ENCODE data around the gene SLC30A4. TPM values are rescaled to one million over a fixed set of nuclear protein-coding genes. Genes with fewer than 3 reads are reported as not detected.

SLC30A4 gene
- total and polyA plus RNA-seq, 2 of the 4 experiments (the other 2 are of a cell fraction), result 2.1 to 5.6 TPM

DNA sequence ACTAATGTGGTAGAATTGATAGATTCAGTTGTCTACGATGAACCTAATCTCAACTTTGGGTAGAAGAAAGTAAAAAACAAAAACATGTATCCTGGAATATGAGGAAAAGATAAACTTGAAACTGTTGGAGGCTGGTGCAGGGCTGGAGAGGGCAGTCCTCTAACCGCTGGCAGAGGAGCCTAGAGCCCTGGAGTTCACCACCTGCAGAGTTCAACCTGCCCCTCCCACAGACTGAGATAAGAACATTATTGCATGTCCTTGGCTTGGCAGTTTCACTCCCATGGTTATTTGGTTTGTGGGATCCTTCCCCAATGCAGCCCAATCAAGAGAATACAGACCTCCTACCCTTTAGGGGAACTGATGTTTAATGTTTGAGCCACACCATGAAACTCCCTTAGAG is 91.0 kb downstream of the SLC30A4 start:
- no peak overlapping the region for H2AK9ac ChIP-seq (replicated peaks; ENCODE audit: low read depth, low read length, poor library complexity)
- in situ Hi-C loops (cut with MboI; ENCODE audit: low sequenced_read_pairs), result no loop called here

More for the DNA sequence above, 91.0 kb downstream of the SLC30A4 start:
- no peak overlapping the region for H3K18ac ChIP-seq (ENCODE audit: low read depth, low read length)
- no peak overlapping the region for H3K14ac ChIP-seq (replicated peaks; ENCODE audit: low read depth, low read length)
- WGBS, 2 experiments (ENCODE audit: extremely low coverage in 2 of 2, insufficient read length in 1 of 2), result no CpG with 5 or more reads among the region's 2 CpGs
- H3K9me1 ChIP-seq (ENCODE audit: insufficient read depth, low read length), result no peaks in the 10 kb centered on the region
- no peak overlapping the region for H4K91ac ChIP-seq (ENCODE audit: insufficient read depth, low read depth, low read length)
- peaks cover 2% of the 10 kb centered on the region; the same call in 1 of the 2 replicates for H3K27me3 ChIP-seq (ENCODE audit: control insufficient read depth, insufficient read depth, low read length)
- H3K4ac ChIP-seq (ENCODE audit: low read depth, low read length), result no peak overlapping the region
- ATAC-seq (ENCODE audit: low read depth) (no peak), DNase-seq (no peak)
- H3K4me2 ChIP-seq (ENCODE audit: low read depth, low read length), result no peak overlapping the region
- CTCF ChIA-PET, result interaction anchor here (0.9 to 3.3 kb wide), 5 partner anchors 13 to 182 kb away, joined by 3 to 48 read pairs (median 8); no protein-coding TSS in a partner anchor
- intact Hi-C loops (cut with micrococcal nuclease) (no loop called here), dilution Hi-C loops (cut with HindIII; ENCODE audit: low sequenced_read_pairs, unreplicated experiment) (no loop called here)
- H3K4me1 ChIP-seq (ENCODE audit: control insufficient read depth, insufficient read depth, low read length), result no peaks in the 10 kb centered on the region
- no peak overlapping the region for H2AFZ ChIP-seq (replicated peaks; ENCODE audit: low read length, poor library complexity)
- no peak overlapping the region for H3K23ac ChIP-seq (ENCODE audit: low read depth, low read length)
- H4K5ac ChIP-seq (ENCODE audit: low read depth, low read length), result no peak overlapping the region; the same call in 1 of the 2 replicates
- no peak overlapping the region for H3K27ac ChIP-seq (ENCODE audit: insufficient read depth, low read length)
- no peaks in the 10 kb centered on the region for H3K9me3 ChIP-seq (ENCODE audit: control insufficient read depth, insufficient read depth, low read length)
- no peak overlapping the region for H2BK15ac ChIP-seq (ENCODE audit: low read depth, low read length)
- no peak overlapping the region for H3K4me3 ChIP-seq (ENCODE audit: insufficient read depth, low read depth, low read length)
- H2BK120ac ChIP-seq (ENCODE audit: low read depth, low read length), result no peak overlapping the region
- H3K79me1 ChIP-seq (ENCODE audit: low read depth in 1 of 2, low read length in 2 of 2), result no peaks in the 10 kb centered on the region
- no TSS peak for BruUV-seq (replicated peaks)
- no peak overlapping the region for H4K8ac ChIP-seq (ENCODE audit: low read depth in 2 of 2, low read length in 2 of 2)
- H3K36me3 ChIP-seq (ENCODE audit: control insufficient read depth, insufficient read depth, low read length), result no peaks in the 10 kb centered on the region
- no peak overlapping the region for H3K9ac ChIP-seq (ENCODE audit: low read depth, low read length)
- POLR2A ChIA-PET (ENCODE audit: unreplicated experiment), result interaction anchor here (0.6 kb wide), 1 partner anchor 25 kb away, joined by 5 read pairs; no protein-coding TSS in a partner anchor
- no peaks in the 10 kb centered on the region for H4K20me1 ChIP-seq (ENCODE audit: insufficient read depth, low read length)
- H2BK5ac ChIP-seq (ENCODE audit: low read depth, low read length, poor library complexity, severe bottlenecking), result no peak overlapping the region
- TF ChIP-seq POLR2A (IDR thresholded peaks at IDR 0.05; ENCODE audit: low read depth, low read length) (no peak), RCOR1 (IDR thresholded peaks at IDR 0.05; ENCODE audit: insufficient replicate concordance, low read length) (no peak)
- TF ChIP-seq, protein P1, sequence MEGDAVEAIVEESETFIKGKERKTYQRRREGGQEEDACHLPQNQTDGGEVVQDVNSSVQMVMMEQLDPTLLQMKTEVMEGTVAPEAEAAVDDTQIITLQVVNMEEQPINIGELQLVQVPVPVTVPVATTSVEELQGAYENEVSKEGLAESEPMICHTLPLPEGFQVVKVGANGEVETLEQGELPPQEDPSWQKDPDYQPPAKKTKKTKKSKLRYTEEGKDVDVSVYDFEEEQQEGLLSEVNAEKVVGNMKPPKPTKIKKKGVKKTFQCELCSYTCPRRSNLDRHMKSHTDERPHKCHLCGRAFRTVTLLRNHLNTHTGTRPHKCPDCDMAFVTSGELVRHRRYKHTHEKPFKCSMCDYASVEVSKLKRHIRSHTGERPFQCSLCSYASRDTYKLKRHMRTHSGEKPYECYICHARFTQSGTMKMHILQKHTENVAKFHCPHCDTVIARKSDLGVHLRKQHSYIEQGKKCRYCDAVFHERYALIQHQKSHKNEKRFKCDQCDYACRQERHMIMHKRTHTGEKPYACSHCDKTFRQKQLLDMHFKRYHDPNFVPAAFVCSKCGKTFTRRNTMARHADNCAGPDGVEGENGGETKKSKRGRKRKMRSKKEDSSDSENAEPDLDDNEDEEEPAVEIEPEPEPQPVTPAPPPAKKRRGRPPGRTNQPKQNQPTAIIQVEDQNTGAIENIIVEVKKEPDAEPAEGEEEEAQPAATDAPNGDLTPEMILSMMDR (conservative IDR thresholded peaks at IDR 0.05; ENCODE audit: low read depth, low read length), result no peak
- 0 out of 2 replicates have a peak overlapping the region, but pooled peaks have one; percentile 43 for H2AK5ac ChIP-seq (ENCODE audit: low read depth, low read length)
- H2BK20ac ChIP-seq (ENCODE audit: low read depth, low read length), result no peak overlapping the region
- H3K56ac ChIP-seq (ENCODE audit: extremely low read depth, insufficient read depth, low read length), result no peak overlapping the region
